Omental fat pad (tissue), 4 donors: Measurements from ENCODE around the gene TANGO2. TPM values are rescaled to one million over a fixed set of nuclear protein-coding genes. Genes with fewer than 3 reads are reported as not detected.

Experiments used
- ATAC-seq: fragments of 150-250 bp; one replicate; pipeline ENCODE4 v1.9.1; 2016; ENCODE audit warnings: mild to moderate bottlenecking, moderate library complexity; ENCODE audit not compliant: low FRiP score
- DNase-seq: peaks from one replicate; pipeline ENCODE4 v3.0.0-alpha.2; 2019; ENCODE audit warnings: low spot score
- CTCF ChIP-seq, 3 donors: fragments of 450-650 bp; IDR thresholded peaks; one replicate each; pipeline ENCODE4 v1.5.1; 2016 to 2017; ENCODE audit warnings: antibody characterized with exemption in 3 of 3, mild to moderate bottlenecking in 3 of 3, moderate library complexity in 2 of 3
- total RNA-seq, 4 donors: library from RNA; depleted of rRNA; stranded (reverse); fragments of >200 nt; gene quantifications; one replicate each; pipeline ENCODE4 v1.1.0, GENCODE V29; 2016

TANGO2 gene
- total RNA-seq: 10 to 100 TPM; 35.3 to 48.4 (median 37.9) TPM

GRCh38 chr22:20020533-20021195 is at the start of gene TANGO2:
TANGO2 (plus strand) TSS chr22:20021110; CDS start chr22:20036799, 15,689 bp downstream.
- ATAC-seq (peak; percentile 91), DNase-seq (peak; percentile 67)
- no peak for TF ChIP-seq CTCF (IDR thresholded peaks at IDR 0.05)

GRCh38 chr22:19971276-19972124 is 49.4 kb upstream of the TANGO2 start:
- ATAC-seq (no peak), DNase-seq (no peak)
- no peak for TF ChIP-seq CTCF (IDR thresholded peaks at IDR 0.05)

GRCh38 chr22:19972251-19972650 is 48.7 kb upstream of the TANGO2 start:
- ATAC-seq (no peak), DNase-seq (no peak)
- no peak for TF ChIP-seq CTCF (IDR thresholded peaks at IDR 0.05)

- DNase-seq (no peak), ATAC-seq (no peak)
- no peak for TF ChIP-seq CTCF (IDR thresholded peaks at IDR 0.05)
Measured at GRCh38 chr22:19972652-19973550, 48.0 kb upstream of the TANGO2 start.

GRCh38 chr22:19973551-19974267 is 47.2 kb upstream of the TANGO2 start:
- DNase-seq: no peak
- TF ChIP-seq CTCF (IDR thresholded peaks at IDR 0.05): no peak
- no peak for ATAC-seq

- ATAC-seq (no peak), DNase-seq (no peak)
- no peak for TF ChIP-seq CTCF (IDR thresholded peaks at IDR 0.05)
Measured at GRCh38 chr22:19974268-19974861, 46.5 kb upstream of the TANGO2 start.
